Measurements from ENCODE around the gene ZNF831.

The ZNF831 gene

DNA sequence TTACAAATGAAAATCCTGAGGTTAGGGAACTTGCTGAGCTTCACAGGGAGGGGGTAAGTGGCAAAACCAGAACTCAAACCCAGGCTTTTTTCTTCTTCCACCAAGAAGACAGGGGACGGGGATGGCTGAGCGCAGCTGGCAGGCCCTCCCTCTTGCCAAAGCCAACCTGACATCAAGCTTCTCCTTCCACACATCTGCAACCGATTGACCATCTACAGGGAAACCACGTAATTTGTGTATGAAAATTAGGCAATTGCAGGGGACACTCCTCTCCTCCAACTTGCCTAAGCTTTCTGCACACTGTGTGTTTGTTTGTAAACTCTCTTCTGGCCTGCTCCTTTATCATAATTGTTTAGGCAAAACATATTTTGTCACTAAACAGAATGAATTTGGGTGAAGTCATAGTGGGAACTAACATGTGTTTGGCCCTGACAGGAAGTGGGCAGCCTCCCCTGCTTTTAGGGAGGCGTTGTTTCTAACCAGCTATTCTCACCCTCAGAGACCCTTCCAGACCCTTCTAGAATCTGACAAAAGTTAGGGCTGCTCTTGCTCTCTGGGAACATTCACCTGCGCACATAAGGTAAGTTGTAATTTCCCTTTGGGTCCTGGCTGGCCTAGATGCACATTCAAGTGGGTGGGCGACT lies 18.9 kb downstream of the ZNF831 start:
- DNase-seq = no peak

DNA sequence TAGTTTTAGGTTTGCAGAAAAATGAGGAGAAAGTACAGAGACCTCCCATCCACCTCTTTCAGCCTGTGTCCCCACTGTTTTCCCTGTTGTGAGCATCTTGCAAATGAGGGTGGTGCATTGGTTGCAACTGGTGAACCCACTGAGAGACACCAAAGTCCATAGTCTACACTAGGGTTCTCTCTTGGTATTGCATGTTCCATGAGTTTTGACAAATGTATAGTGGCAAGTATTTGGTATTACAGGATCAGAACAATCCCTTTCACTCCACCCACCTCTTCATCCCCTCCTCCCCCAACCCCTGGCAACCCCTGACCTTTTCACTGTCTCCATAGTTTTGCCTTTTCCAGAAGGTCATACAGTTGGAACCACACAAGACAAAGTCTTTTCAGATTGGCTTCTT lies 20.1 kb downstream of the ZNF831 start:
- DNase-seq = no peak

DNA sequence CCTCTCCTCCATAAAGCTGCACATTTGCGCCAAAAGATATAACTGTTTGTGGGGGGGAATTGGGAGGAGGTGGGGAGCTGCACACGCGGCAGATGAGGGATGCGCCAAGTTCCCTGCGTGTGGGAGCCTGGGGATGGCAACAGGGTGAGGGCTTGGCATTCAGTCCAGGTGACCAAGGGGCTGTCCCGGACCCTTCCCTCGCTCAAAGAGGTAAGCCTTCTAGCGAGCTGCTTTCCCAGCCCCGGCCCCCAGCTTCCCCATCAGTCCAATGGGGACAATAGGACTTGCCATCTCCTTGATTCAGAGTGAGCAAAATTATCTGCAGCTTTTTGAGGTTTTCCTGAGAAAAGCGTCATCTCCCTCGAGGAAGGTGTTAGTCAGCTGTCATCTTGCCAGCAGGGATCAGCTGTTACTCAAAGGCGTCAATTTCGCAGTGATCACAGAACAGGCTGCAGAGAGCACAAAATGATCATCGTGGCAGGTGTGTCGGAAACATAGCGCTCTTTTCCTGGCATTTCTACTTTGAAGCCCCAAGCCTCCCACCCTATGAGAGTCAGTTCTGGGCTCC lies 21.3 kb downstream of the ZNF831 start:
- no peak for DNase-seq

DNA sequence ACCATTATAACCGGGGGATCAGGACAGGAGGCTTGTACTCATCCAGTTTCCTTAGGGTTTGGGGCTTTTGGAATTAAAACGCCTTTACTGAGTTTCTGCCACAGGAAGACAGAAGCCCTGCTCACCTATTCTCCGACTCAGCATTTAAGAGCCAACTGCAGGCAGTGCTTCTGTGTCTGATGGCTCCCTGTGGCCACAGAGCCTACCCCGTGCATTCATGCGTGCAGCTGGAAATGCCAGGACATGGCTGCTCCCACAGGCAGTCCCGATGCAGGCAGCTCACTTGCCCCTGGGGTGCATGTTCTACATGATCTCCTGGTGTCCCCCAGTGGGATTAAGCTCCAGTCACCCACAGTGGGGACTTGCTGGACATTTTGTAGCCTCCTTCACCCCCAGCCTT lies 22.2 kb downstream of the ZNF831 start:
- no peak for DNase-seq

DNA sequence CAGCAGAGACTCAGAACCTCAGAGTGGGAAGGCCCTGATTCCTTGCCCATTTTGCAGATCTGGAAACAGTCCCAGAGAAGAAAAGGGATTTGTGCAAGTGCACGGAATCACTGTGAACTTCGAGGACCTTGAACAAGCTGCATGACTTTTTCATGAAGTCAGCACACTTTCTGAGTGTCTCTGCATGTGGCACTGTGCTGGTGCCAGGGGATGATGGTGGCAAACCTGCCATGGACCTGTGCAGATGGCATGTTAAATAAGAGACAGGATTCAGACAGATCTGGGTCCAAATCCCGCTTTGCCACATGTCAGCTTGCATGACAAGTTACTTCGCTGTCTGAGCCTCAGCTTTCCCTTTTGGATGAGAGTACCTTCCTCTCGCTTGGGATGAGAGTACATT lies 26.8 kb downstream of the ZNF831 start:
- DNase-seq = no peak

DNA sequence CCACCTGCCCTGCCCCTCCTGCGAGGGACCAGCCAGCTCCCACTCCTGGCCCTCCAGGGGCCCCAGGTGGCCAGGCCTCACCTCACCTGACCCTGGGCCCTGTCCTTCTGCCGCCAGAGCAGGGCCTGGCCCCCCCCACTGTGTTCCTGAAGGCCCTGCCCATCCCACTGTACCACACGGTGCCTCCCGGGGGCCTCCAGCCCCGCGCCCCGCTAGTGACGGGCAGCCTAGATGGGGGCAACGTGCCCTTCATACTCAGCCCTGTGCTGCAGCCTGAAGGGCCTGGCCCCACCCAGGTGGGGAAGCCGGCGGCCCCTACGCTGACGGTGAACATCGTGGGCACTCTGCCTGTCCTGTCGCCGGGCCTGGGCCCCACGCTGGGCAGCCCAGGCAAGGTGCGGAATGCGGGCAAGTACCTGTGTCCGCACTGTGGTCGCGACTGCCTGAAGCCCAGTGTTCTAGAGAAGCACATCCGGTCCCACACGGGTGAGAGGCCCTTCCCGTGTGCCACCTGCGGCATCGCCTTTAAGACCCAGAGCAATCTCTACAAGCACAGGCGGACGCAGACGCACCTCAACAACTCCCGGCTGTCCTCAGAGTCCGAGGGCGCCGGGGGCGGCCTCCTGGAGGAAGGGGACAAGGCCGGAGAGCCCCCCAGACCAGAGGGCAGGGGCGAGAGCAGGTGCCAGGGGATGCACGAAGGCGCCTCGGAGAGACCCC lies 27.6 kb downstream of the ZNF831 start:
- no peak for DNase-seq

DNA sequence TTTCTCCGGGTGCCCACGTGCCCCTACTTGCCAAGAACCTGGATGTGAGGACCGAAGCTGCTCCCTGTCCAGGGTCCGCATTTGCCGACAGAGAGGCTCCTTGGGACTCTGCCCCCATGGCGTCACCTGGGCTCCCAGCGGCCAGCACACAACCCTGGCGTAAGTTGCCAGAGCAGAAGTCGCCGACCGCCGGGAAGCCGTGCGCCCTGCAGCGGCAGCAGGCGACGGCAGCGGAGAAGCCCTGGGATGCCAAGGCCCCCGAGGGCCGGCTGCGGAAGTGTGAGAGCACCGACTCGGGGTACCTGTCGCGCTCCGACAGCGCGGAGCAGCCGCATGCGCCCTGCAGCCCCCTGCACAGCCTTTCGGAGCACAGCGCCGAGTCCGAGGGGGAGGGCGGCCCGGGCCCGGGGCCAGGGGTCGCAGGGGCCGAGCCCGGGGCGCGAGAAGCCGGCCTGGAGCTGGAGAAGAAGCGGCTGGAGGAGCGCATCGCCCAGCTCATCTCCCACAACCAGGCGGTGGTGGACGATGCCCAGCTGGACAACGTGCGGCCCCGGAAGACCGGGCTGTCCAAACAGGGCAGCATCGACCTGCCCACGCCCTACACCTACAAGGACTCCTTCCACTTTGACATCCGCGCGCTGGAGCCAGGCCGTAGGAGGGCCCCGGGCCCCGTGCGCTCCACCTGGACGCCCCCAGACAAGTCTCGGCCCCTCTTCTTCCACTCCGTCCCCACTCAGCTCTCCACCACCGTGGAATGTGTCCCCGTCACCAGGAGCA lies 28.3 kb downstream of the ZNF831 start:
- no peak for DNase-seq

DNA sequence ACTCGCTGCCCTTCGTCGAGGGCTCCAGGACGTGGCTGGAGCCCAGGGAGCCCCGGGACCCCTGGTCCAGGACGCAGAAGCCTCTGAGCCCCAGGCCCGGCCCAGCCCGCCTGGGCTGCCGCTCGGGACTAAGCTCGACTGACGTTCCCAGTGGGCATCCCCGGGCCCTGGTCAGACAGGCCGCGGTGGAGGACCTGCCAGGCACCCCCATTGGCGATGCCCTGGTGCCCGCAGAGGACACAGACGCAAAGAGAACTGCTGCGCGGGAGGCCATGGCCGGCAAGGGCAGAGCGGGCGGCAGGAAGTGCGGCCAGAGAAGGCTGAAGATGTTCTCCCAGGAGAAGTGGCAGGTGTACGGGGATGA lies 28.9 kb downstream of the ZNF831 start:
- DNase-seq = no peak

DNA sequence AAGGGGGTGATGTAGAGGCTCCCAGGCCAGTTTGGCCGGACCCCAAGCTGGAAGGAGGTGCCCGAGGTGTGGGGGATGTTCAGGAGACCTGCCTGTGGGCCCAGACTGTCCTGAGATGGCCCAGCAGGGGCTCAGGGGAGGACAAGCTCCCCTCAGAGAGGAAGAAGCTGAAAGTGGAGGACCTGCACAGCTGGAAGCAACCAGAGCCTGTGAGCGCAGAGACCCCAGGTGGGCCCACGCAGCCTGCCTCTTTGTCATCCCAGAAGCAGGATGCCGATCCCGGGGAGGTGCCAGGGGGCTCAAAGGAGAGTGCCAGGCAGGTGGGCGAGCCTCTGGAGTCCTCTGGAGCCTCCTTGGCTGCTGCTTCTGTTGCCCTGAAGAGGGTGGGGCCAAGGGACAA lies 29.7 kb downstream of the ZNF831 start:
- DNase-seq = no peak

DNA sequence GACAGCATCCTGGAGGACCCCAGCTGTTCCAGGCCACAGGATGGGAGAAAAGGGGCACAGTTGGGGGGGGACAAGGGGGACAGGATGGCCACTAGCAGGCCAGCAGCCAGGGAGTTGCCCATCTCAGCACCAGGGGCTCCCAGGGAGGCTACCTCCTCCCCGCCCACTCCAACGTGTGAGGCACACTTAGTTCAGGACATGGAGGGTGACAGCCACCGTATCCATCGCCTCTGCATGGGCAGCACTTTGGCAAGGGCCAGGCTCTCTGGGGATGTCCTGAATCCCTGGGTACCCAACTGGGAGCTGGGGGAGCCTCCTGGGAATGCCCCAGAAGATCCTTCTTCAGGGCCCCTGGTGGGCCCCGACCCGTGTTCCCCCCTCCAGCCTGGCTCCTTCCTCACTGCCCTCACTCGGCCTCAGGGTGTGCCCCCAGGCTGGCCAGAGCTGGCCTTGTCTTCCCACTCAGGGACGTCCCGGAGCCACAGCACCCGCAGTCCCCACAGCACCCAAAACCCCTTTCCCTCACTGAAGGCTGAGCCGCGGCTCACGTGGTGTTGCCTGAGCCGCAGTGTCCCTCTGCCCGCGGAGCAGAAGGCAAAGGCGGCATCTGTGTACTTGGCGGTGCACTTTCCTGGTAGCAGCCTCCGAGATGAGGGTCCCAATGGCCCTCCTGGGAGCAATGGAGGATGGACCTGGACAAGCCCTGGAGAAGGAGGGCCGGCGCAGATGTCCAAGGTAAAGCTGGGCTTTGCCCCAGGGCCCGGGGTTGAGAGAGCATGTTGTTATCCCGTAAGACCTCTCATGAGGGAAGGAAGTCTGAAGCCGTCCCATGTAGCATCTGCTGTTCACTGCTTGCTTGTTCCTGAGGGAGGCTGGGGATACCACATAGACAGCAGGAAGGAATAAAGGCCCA lies 30.7 kb downstream of the ZNF831 start:
- no peak for DNase-seq

DNA sequence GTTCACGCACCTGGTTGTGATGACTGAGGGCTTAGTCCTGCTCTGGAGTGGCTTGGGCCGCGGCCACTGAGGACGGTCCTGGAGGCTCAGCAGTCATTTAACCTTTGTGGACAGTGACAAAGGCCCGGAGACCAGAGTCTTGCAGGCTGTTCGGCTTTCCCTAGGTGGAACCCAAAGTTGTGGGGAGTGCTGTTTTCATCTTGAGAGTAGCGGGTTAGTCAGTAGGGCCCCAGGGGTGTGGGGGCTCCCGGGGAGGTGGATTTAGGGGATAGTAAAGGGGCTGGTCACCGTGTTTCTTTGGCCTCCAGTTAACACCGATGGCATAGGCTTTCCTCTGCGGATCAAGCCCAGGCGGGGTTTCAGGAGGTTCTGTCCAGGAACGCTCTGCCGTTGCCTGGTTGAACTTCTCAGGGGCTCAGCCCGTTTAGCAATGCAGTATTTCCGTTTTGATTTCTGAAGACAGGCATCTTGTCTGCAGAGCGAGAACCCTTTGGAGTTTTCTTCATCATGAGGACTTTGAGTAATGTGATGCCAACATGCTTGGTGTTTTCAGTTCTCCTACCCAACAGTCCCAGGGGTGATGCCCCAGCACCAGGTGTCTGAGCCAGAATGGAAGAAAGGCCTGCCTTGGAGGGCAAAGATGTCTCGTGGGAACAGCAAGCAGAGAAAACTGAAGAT lies 31.8 kb downstream of the ZNF831 start:
- no peak for DNase-seq

DNA sequence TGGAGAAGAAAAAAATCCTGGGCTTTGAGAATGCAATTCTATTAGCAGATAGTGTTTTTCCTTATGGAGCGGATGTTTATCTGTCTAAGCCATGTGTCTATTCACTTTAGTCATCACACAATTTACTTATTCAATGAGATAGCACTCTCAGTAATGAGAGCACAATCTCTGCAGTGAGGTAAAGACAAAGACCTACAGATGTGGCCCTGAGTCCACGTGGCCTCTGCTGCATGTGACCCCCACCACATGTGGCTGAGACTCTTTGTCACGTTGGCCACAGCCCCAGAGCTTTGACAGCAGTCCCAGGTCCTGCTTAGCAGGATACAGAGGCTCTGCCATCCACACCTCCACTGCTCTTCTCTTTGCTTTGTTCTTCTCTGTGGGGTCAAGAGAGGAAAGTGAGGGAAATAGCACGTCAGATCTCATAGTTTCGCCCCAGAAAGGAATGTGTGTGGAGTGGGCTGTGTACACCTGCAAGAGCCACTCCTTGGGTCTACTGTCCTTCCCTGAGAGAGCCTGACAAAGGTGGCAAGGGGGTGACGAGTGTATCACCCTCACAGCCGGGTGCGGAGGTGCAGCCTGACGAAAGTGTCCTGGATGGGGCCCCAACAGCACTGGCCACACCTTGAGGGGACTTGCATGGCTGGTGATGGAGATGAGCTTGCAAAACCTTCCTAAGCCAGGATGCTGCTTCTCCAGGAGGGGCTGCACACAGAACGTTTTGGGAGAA lies 40.7 kb downstream of the ZNF831 start:
- DNase-seq = no peak

DNA sequence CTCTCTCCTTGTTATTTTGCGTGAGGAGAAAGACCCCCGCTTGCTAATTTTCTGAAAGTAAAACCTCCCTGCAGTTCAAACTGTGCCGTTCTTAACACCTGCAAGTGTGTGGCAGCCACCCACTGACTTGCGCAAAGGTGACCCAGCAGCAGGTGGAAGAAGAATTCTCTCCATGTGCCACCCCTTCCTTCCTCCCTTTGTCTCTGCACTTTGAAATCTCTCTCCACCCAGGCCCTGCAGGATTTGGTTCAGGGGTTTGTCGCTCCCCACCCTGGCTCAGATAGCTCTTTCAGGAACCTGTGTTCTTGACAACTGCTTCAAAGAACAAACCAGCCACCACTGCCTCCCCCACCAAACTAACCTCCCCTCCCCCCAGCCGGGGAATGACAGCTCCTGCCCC lies 41.4 kb downstream of the ZNF831 start:
- DNase-seq = peak in 2 of 6 experiments; percentile 7 to 11

DNA sequence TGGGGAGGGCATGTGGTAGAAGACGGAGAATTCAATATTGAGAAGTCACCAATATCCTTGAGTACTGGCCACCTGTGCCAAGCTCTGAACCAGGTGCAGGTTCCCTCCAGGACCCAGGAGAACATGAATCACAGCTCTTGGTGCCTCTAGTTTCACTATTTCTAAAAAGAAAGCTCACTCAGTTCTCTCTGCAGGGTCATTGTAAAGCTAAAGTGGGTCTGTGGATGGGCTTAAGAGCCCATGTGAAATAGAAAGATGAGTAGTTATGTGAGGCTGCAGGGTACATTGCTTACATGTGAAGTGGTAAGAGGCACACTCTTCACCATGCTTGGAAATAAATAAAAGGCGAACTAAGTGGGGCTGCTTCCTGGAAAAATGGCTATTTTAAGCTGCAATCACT lies 43.6 kb downstream of the ZNF831 start:
- no peak for DNase-seq

DNA sequence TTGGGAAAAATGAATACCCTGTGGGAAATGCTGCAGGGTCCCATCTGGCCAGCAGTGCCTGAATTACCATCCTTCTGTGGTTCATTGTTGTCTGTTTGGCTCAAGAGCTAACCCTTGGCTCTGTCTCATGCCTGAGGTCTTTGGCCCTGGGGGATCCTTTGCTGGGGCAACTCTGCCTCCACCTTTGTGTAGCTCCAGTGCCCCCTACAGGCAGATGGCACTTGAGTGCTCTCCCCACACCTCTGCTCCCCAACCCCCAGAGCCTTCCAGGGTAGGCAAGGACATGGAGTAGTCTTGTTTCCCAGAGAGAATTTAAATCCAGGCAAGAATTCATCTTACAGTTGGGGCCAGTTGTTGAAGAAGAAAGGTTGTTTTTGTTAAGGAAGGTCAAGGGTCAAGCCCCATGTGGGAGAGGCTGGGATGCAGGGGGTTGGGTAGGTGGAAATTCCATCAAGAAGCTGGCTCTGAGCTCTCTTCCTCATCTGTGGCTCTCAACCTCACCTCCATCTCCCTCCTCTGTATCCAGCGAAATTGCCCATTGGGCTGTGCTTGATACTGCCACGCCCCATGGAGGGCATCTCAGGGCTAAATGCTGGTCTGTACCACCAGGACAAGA lies 44.2 kb downstream of the ZNF831 start:
- DNase-seq = peak; percentile 59 to 82 (median 74)

DNA sequence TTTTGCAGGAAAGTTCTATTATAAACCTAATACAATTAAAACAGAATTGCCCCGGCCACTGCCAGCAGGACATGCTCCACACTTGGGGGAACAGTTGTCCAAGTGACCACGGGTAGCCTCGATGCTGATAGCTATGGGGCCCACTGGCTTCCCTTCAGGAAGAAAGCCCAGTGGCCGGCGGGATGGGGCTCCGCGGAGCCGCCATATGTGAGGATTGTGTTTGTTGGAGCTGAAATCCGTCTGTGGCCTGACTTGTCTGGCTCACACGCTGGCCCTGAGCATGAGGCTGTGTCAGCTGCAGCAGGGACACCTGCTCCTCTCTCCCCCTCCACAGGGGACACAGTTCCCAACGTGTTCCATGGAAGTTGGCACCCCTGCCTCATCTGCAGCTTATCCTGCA lies 46.6 kb downstream of the ZNF831 start:
- no peak for DNase-seq

DNA sequence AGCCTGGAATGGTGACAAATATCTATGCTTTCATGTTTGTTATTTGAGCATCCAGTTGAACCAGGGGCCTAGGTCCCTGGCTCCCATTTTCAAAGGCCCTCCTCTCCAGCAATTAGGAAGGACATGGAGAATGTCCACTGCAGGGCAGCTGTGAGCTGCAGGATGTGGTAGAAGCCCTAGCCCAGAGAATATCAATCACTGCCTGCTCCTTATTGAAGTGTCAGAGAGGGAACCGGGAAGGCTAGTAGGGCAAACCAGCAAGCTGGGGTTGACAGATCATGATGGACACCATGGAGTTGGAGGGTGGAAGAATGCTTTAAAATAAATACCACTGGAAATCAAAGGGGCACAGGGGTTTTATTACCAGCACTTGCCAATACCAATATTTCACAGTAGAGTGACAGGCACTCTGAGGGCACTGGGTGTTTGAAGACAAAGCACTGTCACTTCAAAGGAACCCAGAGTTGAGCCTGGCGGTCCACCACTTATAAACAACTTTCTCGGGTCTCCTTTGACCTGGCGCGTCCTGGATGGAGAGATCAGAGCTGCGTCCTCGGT lies 47.7 kb downstream of the ZNF831 start:
- DNase-seq = no peak

DNA sequence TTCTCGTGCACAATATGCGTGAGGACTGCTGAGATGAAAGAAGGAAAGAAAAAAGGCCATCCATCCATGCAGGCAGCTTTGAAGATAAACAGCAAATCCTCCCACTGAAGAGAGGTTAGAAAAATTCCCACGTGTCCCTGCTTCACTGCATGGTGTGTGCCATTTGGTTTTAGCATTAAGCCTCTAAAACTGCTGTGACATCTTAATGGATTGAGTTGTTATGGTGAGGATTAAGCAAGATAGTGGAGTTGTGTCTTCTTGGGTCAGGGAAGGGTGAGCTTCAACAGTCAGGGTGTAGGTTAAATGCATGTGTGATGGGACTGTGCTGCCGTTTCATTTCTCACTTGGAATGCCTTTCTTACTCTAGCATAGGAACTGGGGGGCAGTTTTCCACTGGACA lies 50.5 kb downstream of the ZNF831 start:
- DNase-seq = no peak

DNA sequence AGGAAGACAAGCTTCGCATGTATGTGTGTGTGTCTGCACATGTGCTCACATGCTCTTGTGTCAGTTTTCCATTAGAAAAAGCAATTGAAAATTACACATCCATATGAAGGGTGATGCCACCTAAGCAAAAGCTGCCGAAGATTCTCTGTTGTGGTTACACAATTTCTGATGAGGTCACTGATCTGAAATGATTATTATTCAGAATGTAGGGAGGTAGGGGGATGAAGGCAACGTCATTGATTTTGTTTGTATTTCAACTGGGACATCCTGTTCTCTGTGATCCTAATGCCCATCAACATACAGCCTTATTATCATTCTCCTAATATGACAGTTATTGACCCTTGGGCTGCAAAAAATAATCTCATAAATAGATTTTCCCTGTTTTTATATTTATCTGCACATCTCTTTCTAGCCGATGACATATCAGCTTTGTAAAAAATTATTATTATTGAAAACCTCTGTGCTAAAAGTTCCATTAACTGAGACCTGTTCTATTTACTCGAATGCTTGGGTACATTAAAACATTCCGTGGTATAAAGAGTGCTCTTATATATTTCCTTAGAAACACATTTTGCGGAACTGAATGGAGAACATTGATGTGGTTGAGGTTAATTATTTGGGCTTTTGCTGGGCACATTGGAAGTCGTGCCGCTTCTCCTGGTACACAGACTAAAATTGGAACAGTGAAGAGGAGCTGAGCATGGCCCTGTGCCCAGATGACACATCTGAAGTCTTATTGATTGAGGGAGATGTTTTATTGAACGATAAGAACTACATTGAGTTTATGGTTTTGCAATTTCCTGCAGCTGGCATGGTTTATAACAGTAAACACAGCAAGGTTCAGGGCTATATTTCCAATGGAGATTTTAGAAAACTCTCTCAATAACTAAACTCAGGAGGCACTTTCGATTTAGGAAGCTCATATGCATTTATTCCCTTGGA lies 51.3 kb downstream of the ZNF831 start:
- DNase-seq = no peak

All from stimulated activated naive CD4-positive, alpha-beta T cell (primary cell).